GM21717 (cell line): ENCODE measurements around the gene USF2.
A peak's percentile ranks its signal among the peaks of the same experiment; 100 is the strongest.

ENCODE experiments used
- ATAC-seq: cut with Tn5 transposase; IDR thresholded peaks from one replicate; pipeline ENCODE4 v1.9.1; 2021; ENCODE audit warnings: mild to moderate bottlenecking, moderate library complexity; ENCODE audit not compliant: unreplicated experiment

USF2 gene

GRCh38 chr19:35264268-35265125 lies 4.3 kb upstream of the USF2 start:
- ATAC-seq, result no peak

DNA sequence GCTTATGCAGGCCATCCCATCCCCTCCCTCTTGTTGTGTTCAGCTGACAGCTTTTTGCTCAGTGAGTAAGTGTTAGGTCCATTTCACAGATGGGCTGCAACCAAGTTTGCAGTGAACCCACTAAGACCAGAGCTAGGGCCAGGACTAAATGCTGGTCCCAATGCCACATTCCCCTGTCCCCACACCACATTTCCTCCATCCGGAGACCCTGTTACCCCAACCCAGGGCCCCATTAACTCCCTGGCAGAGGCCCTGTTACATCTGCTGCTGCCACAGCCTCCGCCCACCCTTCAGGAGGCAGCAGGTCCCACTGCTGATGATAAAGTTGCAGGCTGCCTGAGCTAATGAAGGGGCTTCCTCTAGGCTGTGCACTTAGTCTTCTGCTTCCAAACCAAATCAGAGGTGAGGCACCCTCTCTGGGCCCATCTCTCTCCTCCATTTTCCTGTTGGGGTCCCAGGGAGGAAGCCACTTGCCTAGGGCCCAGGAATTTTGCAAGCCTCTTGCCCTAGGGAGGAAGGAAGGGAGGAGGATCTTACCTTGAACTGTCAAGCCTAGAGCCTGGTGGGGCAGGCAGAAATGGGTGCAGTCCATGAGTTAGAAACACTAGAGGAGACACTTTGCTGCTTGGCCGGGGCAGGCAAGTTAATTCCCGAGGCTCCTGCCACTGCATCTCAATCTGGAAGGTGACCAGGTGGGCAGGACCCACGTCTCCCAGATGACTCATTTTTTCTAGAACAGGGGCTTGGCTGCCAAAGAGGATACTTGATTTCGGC lies 3.4 kb upstream of the USF2 start:
- ATAC-seq, result no peak

GRCh38 chr19:35265900-35266519 lies 2.8 kb upstream of the USF2 start:
- no peak for ATAC-seq

DNA sequence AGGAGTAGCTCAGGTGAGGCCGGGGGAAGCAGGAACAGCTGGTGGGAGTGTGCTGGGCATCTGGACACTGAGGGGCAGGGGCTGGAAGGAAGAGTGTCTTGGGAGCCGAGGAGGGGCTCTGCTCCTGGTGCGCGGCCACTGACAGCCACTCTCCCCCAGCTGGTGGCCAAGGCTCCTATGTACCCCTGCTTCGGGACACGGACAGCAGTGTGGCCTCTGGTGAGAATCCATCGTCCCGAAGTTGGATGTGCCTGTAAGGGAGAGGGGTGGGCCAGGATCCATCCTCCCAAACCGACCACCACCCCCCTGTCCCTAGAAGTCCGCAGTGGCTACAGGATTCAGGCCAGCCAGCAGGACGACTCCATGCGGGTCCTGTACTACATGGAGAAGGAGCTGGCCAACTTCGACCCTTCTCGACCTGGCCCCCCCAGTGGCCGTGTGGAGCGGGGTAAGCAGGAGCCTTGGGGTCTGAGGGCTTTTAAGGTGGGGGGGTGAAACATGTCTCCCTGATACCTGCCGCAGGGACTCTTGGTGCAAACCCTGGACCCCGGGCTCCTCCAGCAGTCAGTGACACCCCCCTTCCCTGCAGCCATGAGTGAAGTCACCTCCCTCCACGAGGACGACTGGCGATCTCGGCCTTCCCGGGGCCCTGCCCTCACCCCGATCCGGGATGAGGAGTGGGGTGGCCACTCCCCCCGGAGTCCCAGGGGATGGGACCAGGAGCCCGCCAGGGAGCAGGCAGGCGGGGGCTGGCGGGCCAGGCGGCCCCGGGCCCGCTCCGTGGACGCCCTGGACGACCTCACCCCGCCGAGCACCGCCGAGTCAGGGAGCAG lies 2.0 kb upstream of the USF2 start:
- ATAC-seq, result no peak

DNA sequence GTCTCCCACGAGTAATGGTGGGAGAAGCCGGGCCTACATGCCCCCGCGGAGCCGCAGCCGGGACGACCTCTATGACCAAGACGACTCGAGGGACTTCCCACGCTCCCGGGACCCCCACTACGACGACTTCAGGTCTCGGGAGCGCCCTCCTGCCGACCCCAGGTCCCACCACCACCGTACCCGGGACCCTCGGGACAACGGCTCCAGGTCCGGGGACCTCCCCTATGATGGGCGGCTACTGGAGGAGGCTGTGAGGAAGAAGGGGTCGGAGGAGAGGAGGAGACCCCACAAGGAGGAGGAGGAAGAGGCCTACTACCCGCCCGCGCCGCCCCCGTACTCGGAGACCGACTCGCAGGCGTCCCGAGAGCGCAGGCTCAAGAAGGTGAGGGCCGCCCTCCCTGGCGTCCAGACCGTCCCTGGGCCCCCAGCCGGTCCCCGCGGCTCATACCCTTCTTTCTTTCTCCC lies 1.4 kb upstream of the USF2 start:
- no peak for ATAC-seq

DNA sequence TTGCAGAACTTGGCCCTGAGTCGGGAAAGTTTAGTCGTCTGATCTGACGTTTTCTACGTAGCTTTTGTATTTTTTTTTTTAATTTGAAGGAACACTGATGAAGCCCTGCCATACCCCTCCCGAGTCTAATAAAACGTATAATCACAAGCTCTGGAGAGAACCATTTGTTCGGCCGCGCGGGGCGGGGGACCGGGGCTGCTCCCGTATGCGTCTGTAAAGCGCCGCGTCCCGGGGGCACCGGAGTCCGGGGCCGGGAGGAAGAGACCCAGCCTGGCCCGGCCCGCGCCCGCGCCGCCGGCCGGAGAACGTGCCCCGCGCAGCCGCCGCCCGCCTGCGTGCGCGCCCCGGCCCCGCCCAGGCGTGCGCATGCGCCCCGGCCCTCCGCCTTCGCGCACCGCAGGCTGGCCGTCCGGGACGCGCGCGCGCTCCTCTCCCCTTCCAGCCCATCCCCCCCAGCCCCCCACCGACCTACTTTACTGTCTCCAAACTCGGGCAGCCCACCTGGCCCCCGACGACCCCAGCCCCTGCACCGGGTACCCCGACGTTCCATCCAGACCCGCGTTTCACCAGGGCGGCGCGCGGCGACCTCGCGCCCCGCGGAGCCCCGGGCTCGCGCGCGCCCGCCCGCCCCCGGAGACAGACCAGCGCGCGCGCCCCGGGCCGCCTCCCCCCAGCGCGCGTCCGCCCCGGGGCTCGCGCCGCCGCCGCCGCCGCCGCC lies 785 bp upstream of the USF2 start:
- peak; percentile 39 for ATAC-seq

DNA sequence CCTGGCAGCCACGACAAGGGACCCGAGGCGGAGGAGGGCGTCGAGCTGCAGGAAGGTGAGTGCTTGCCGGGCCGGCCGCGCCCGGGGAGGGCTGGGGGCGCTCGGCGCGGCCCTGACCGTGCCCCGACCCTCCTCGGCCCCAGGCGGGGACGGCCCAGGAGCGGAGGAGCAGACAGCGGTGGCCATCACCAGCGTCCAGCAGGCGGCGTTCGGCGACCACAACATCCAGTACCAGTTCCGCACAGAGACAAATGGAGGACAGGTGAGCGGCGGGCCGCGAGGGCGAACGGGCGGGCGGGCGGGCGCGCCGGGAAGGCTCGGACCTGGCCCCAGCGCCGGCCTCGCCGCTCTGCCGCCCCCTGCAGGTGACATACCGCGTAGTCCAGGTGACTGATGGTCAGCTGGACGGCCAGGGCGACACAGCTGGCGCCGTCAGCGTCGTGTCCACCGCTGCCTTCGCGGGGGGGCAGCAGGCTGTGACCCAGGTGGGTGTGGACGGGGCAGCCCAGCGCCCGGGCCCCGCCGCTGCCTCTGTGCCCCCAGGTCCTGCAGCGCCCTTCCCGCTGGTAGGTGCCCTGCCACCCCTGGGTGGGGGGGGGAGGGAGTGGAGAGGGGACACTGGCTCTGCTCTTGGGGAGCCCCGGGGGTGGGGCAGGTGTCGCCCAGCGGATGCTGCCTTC lies 816 bp downstream of the USF2 start:
- peak; percentile 37 for ATAC-seq

DNA sequence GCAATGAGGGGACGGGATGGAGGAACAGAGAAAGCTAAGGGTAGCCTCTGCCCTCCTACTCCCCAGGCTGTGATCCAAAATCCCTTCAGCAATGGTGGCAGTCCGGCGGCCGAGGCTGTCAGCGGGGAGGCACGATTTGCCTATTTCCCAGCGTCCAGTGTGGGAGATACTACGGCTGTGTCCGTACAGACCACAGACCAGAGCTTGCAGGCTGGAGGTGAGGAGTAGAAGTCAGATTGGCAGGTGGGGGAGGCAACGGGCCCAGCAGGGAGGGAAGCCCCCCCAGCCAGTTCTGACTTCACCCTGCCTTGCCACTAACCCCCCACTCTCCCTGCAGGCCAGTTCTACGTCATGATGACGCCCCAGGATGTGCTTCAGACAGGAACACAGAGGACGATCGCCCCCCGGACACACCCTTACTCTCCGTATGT lies 1.6 kb downstream of the USF2 start:
- ATAC-seq, result no peak

DNA sequence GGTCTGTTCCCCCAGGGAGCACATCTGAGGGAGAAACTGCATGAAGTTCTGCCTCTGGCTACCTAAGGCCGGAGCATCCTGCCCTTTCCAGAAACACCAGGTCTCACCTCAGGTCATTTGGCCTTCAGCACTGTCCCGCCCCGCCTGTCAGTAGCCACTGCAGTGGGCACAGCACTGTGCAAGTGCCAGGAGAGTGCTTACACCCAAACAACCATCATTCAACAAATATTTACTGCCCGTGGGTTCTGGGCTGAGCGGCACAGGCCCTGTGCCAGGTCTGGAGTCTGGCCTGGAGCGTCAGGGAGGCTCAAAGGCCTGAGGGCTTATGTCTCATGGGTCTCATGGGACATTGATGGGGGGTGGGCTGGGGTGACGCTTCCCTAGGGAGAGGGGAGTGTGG lies 2.8 kb downstream of the USF2 start:
- ATAC-seq, result no peak

DNA sequence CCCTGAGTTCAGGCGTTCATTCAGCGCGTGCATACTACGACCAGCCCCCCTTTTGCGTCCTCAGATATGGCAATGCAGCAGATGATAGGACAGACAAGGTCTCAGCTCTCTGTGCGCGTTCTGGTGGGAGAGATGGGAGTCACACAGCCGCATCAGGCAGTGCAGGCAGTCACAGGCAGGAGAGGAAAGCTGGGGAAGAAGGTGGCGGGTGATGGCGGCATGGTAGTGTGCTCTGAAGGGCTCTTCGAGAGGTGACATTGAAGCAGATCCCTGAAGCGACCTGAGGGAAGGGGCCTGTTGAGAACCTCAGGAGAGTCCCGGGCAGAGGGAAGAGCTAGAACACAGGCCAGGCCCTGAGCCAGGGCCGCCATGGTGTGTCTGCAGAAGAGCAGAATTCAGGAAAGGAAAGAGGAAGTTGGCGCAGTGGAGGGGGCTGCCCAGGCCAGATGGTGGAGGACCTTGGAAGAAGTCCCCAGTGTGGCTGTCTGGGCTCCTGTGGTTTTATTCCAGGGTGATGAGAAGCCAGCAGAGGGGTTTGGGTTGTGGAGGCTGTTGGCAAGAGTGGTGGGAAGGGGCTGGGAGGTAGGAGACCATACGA lies 3.5 kb downstream of the USF2 start:
- no peak for ATAC-seq

DNA sequence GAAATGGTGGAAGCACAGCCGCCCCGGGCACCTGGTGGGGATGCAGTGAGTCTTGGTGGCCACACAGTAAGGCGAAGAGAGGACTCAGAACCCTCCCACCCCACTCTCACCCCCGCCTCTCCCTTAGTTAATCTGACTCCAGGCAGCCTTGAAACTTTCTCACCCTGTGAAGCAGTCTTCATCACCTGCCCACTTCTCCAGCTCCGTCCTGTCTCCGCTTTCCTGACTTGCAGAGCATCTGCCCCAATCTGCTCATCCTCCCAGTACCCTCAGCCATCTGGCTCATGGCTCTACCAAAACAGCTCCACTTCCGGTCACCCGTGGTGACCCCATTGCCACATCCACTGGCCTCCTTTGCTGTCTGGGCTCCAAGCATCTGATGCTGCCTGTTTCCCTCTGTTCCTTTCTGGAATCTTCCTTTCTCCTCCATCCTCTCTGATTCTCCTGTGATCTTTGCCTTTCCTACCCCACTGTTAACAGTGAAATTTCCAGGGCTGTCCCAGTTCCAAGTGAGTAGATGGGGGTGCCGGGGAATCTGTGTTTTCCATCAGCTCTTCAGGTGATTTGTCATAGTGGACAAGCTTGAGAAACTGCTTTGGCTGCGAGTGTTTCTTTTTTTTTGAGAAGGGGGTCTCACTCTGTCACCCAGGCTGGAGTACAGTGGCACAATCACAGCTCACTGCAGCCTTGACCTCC lies 4.3 kb downstream of the USF2 start:
- ATAC-seq, result no peak

GRCh38 chr19:35273686-35274259 lies 5.0 kb downstream of the USF2 start:
- ATAC-seq, result no peak

DNA sequence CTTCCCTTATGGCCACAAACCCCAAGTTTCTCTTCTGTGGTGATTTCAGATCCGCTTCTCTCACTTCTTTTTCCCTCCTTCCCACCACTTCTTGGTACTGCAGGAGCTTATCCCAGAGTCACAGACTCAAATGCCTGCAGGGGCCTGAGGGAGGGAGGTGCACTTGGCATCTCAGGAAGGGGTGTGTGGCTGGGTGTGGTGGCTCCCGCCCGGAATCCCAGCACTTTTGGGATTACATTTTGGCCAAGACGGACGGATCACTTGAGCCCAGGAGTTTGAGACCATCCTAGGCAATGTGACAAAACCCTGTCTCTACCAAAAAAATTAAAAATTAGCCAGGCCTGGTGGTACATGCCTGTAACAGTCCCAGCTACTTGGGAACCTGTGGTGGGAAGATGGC lies 5.6 kb downstream of the USF2 start:
- no peak for ATAC-seq

- no peak for ATAC-seq
Observed at GRCh38 chr19:35276706-35277281, 8.0 kb downstream of the USF2 start.

DNA sequence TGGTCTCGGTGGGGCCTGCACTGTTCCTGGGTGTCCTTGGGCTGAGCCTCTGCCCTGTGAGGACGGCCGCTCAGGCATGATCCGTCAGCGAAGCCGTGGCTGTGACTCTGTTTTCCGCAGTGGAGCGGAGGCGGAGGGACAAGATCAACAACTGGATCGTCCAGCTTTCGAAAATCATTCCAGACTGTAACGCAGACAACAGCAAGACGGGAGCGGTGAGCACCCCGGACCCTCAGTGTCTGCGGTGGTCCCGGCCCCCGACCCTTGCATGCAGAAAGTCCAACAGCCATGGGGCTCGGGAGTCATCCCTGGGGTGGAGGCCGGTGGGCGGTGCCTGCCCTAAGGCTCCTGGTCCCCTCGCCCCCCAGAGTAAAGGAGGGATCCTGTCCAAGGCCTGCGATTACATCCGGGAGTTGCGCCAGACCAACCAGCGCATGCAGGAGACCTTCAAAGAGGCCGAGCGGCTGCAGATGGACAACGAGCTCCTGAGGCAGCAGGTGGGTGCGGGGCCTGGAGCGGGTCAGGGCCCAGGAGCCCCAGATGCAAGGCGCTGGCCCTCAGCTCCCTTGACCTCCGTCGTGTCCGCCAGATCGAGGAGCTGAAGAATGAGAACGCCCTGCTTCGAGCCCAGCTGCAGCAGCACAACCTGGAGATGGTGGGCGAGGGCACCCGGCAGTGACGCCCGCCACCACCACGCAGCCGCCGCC lies 10.0 kb downstream of the USF2 start:
- no peak for ATAC-seq

DNA sequence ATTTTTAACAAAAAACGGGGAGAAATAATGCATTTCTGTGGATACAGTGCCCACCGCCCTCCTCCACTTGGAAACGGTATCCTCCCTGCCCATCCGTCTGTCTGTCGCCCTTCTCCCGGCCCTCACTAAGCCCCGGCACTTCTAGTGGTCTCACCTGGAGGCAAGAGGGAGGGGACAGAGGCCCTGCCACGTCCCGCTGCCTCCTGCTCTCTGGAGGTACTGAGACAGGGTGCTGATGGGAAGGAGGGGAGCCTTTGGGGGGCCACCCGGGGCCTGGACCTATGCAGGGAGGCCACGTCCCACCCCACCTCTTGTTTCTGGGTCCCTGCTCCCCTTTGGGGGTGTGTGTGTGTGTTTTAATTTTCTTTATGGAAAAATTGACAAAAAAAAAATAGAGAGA lies 10.6 kb downstream of the USF2 start:
- no peak for ATAC-seq
